RWPE2 (cell line): ENCODE results near the gene NHLH2.
A peak's percentile ranks its signal among the peaks of the same experiment; 100 is the strongest.

ENCODE experiments used
- ATAC-seq: fragments of 200-7000 bp; cut with Tn5 transposase; 3 replicates; pipeline ENCODE4 v1.9.1; 2021; ENCODE audit warnings: low read depth
- DNase-seq: peaks from one replicate; pipeline ENCODE4 v3.0.0-alpha.2; 2020; ENCODE audit warnings: low spot score
- H3K27ac ChIP-seq: fragments of 450-650 bp; 2 replicates; pipeline ENCODE4 v1.5.1; 2017; ENCODE audit warnings: mild to moderate bottlenecking; ENCODE audit not compliant: poor library complexity, severe bottlenecking
- H3K27me3 ChIP-seq: fragments of 250-450 bp; sonication (Bioruptor Pico); 2 replicates; pipeline ENCODE4 v1.5.1; 2021; ENCODE audit warnings: mild to moderate bottlenecking, moderate library complexity; ENCODE audit not compliant: insufficient read depth, poor library complexity, severe bottlenecking
- H3K36me3 ChIP-seq: fragments of 250-450 bp; sonication (Bioruptor Pico); 2 replicates; pipeline ENCODE4 v1.5.1; 2020; ENCODE audit warnings: low read depth, mild to moderate bottlenecking, moderate library complexity
- H3K4me1 ChIP-seq: fragments of 250-450 bp; sonication (Bioruptor Pico); 2 replicates; pipeline ENCODE4 v1.5.1; 2021; ENCODE audit warnings: mild to moderate bottlenecking, moderate library complexity; ENCODE audit not compliant: insufficient read depth, poor library complexity, severe bottlenecking
- H3K4me3 ChIP-seq: fragments of 250-450 bp; sonication (Bioruptor Pico); 2 replicates; pipeline ENCODE4 v1.5.1; 2021; ENCODE audit warnings: mild to moderate bottlenecking, moderate library complexity; ENCODE audit not compliant: severe bottlenecking
- H3K9me3 ChIP-seq: fragments of 250-450 bp; sonication (Bioruptor Pico); 2 replicates; pipeline ENCODE4 v1.5.1; 2021; ENCODE audit warnings: mild to moderate bottlenecking, moderate library complexity; ENCODE audit not compliant: severe bottlenecking
- CTCF ChIP-seq: fragments of 450-650 bp; IDR thresholded peaks from one replicate; pipeline ENCODE4 v1.5.1; 2017; ENCODE audit warnings: mild to moderate bottlenecking, moderate library complexity; ENCODE audit not compliant: poor library complexity, severe bottlenecking

NHLH2 gene

GRCh38 chr1:115880981-115881672 is 40.2 kb upstream of the NHLH2 start:
- peaks cover 13% of the 10 kb centered on the region for H3K4me1 ChIP-seq
- DNase-seq (no peak), ATAC-seq (no peak)
- no peaks in the 10 kb centered on the region for H3K36me3 ChIP-seq
- no peaks in the 10 kb centered on the region for H3K9me3 ChIP-seq
- no peak overlapping the region for H3K4me3 ChIP-seq
- TF ChIP-seq CTCF = no peak
- no peak overlapping the region for H3K27ac ChIP-seq
- no peaks in the 10 kb centered on the region for H3K27me3 ChIP-seq

DNA sequence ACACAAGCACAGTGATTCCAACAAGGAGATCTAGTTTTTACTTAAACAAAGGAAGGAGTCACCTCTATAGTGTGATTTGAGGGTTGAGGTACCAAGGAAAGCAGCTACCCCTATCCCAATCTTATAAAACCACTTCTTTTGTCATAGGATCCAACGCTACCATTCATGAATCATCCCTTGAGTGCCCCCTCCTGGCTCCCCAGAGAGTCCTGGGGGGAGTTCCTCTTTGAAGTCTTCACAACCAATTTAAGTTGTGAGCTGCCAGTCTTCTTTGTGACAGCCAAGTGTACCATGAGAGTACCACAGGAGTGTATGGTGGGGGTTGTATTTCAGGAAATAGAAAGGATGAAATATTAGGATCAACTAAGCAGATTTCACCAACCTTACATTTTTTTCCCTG is 39.1 kb upstream of the NHLH2 start:
- DNase-seq = no peak

DNA sequence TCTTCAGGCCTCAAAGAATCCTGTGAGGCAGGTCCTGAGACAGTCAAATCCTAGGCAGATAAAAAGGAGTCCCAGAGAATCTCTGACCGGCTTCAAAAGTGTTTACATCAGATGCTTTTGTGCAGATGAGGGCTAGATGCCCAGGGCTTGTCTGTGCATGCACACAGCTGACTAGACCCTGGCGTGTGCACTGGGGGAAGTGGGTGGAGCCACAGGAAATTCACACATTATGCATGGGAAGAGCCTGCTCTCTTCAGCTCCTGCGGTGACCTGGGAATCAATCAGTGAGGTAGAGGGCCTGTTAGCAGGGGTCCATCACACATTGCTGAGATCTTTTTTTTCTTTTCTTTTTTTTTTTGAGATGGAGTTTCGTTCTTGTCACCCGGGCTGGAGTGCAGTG is 36.6 kb upstream of the NHLH2 start:
- TF ChIP-seq CTCF = no peak
- Histone ChIP-seq H3K27me3 (no peaks in the 10 kb centered on the region), H3K27ac (peak overlapping the region; percentile 47), H3K9me3 (no peaks in the 10 kb centered on the region), H3K4me3 (no peak overlapping the region), H3K4me1 (peaks cover 26% of the 10 kb centered on the region), H3K36me3 (no peaks in the 10 kb centered on the region)
- DNase-seq (peak; percentile 83), ATAC-seq (peak; percentile 99)

More for the DNA sequence above, 39.1 kb upstream of the NHLH2 start:
- no peak for TF ChIP-seq CTCF
- Histone ChIP-seq H3K27me3 (no peaks in the 10 kb centered on the region), H3K27ac (no peak overlapping the region), H3K9me3 (no peaks in the 10 kb centered on the region), H3K36me3 (no peaks in the 10 kb centered on the region), H3K4me1 (peaks cover 20% of the 10 kb centered on the region), H3K4me3 (no peak overlapping the region)
- ATAC-seq = no peak

DNA sequence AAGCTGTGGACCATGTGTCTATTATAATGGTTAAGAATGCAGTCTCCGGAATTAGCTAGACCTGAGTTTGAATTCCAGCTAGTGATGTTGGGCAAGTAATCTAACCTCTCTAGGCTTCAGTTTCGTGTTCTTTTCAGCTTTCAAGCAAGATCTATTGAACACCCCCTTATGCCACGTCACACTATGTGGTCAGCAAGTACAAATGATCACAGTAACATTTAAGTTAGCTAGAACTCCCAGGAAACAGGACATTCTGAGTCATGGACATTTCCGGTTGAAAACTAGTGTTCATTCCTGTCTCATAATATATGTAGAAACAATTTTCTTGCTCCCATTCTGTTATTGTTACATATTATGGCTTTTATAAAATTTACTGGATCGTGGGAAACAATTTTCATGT is 34.0 kb upstream of the NHLH2 start:
- no peak for TF ChIP-seq CTCF
- peak; percentile 45; the same call in 2 of the 3 replicates for ATAC-seq
- H3K36me3 ChIP-seq = no peaks in the 10 kb centered on the region
- DNase-seq = no peak
- H3K27me3 ChIP-seq = no peaks in the 10 kb centered on the region
- no peak overlapping the region for H3K4me3 ChIP-seq
- peak overlapping the region; percentile 53 for H3K27ac ChIP-seq
- H3K4me1 ChIP-seq = peaks cover 26% of the 10 kb centered on the region
- no peaks in the 10 kb centered on the region for H3K9me3 ChIP-seq

GRCh38 chr1:115874497-115874896 is 33.6 kb upstream of the NHLH2 start:
- Histone ChIP-seq H3K27ac (peak overlapping the region; percentile 53), H3K36me3 (no peaks in the 10 kb centered on the region), H3K4me3 (no peak overlapping the region), H3K4me1 (peaks cover 26% of the 10 kb centered on the region), H3K27me3 (no peaks in the 10 kb centered on the region), H3K9me3 (no peaks in the 10 kb centered on the region)
- DNase-seq (no peak), ATAC-seq (no peak)
- no peak for TF ChIP-seq CTCF
